SK-N-SH treated with all-trans-retinoic acid at 6 μM for 48 hours (cell line): ENCODE results near the gene DNAH3.

ENCODE experiments used
- ATAC-seq: fragments of 200-7000 bp; cut with Tn5 transposase; 3 replicates; pipeline ENCODE4 v1.9.1; 2020; ENCODE audit warnings: mild to moderate bottlenecking, moderate library complexity
- ARNTL ChIP-seq: fragments of 450-650 bp; formaldehyde crosslinking; IDR thresholded peaks from 2 replicates; pipeline ENCODE4 v1.5.0; 2020; ENCODE audit warnings: low read depth, mild to moderate bottlenecking, moderate library complexity, borderline replicate concordance
- BACH2 ChIP-seq: fragments of 250-450 bp; sonication (Bioruptor Pico); IDR thresholded peaks from 2 replicates; pipeline ENCODE4 v1.9.0; 2021; ENCODE audit warnings: mild to moderate bottlenecking, borderline replicate concordance
- CSDC2 ChIP-seq: fragments of 250-450 bp; sonication (Bioruptor Pico); IDR thresholded peaks from 2 replicates; pipeline ENCODE4 v1.5.0; 2020; ENCODE audit warnings: mild to moderate bottlenecking, moderate library complexity
- ESRRG ChIP-seq: fragments of 250-450 bp; sonication (Bioruptor Pico); IDR thresholded peaks from 2 replicates; pipeline ENCODE4 v1.6.1; 2021; ENCODE audit warnings: mild to moderate bottlenecking
- GLIS3 ChIP-seq: fragments of 250-450 bp; sonication (Bioruptor Pico); IDR thresholded peaks from 2 replicates; pipeline ENCODE4 v1.5.0; 2020; ENCODE audit warnings: mild to moderate bottlenecking, moderate library complexity
- ISL1 ChIP-seq: fragments of 250-450 bp; sonication (Bioruptor Pico); IDR thresholded peaks from 2 replicates; pipeline ENCODE4 v2.1.2; 2022; ENCODE audit warnings: mild to moderate bottlenecking, moderate library complexity
- PPARA ChIP-seq: fragments of 250-450 bp; sonication (Bioruptor Pico); IDR thresholded peaks from 2 replicates; pipeline ENCODE4 v1.5.0; 2020; ENCODE audit warnings: mild to moderate bottlenecking, borderline replicate concordance
- RARB ChIP-seq: fragments of 250-450 bp; sonication (Bioruptor Pico); IDR thresholded peaks from 2 replicates; pipeline ENCODE4 v1.8.0; 2021; ENCODE audit warnings: mild to moderate bottlenecking, moderate library complexity
- SNAI2 ChIP-seq: fragments of 250-450 bp; sonication (Bioruptor Pico); IDR thresholded peaks from 2 replicates; pipeline ENCODE4 v1.5.0; 2020; ENCODE audit warnings: mild to moderate bottlenecking, moderate library complexity
- TCF4 ChIP-seq: fragments of 250-450 bp; sonication (Bioruptor Pico); IDR thresholded peaks from 2 replicates; pipeline ENCODE4 v1.8.0; 2021; ENCODE audit warnings: mild to moderate bottlenecking, moderate library complexity, borderline replicate concordance
- TOX ChIP-seq: fragments of 250-450 bp; sonication (Bioruptor Pico); IDR thresholded peaks from 2 replicates; pipeline ENCODE4 v1.8.0; 2021; ENCODE audit warnings: mild to moderate bottlenecking, moderate library complexity, borderline replicate concordance
- ZC3H10 ChIP-seq: fragments of 250-450 bp; sonication (Bioruptor Pico); IDR thresholded peaks from 2 replicates; pipeline ENCODE4 v1.5.1; 2021; ENCODE audit warnings: mild to moderate bottlenecking, moderate library complexity
- ZFP3 ChIP-seq: fragments of 250-450 bp; sonication (Bioruptor Pico); IDR thresholded peaks from 2 replicates; pipeline ENCODE4 v1.5.0; 2020; ENCODE audit warnings: mild to moderate bottlenecking, moderate library complexity
- ZFP30 ChIP-seq: fragments of 450-650 bp; formaldehyde crosslinking; IDR thresholded peaks from 2 replicates; pipeline ENCODE4 v1.5.0; 2022; ENCODE audit warnings: mild to moderate bottlenecking, moderate library complexity
- ZNF70 ChIP-seq: fragments of 450-650 bp; formaldehyde crosslinking; IDR thresholded peaks from 2 replicates; pipeline ENCODE4 v1.5.0; 2020; ENCODE audit warnings: mild to moderate bottlenecking, moderate library complexity
- ZNF8 ChIP-seq: fragments of 450-650 bp; formaldehyde crosslinking; IDR thresholded peaks from 2 replicates; pipeline ENCODE4 v1.5.0; 2020; ENCODE audit warnings: mild to moderate bottlenecking, moderate library complexity
- TF ChIP-seq, protein P1 (sequence below): fragments of 250-450 bp; sonication (Bioruptor Pico); IDR thresholded peaks from 2 replicates; pipeline ENCODE4 v1.5.1; 2020; ENCODE audit warnings: low read depth, mild to moderate bottlenecking, moderate library complexity
- TF ChIP-seq, protein P2 (sequence below): fragments of 250-450 bp; sonication (Bioruptor Pico); IDR thresholded peaks from 2 replicates; pipeline ENCODE4 v1.5.1; 2021; ENCODE audit warnings: mild to moderate bottlenecking, moderate library complexity
- TF ChIP-seq, protein P3 (sequence below): fragments of 250-450 bp; sonication (Bioruptor Pico); IDR thresholded peaks from 2 replicates; pipeline ENCODE4 v1.5.0; 2020; ENCODE audit warnings: mild to moderate bottlenecking, moderate library complexity
- TF ChIP-seq, protein P4 (sequence below): fragments of 250-450 bp; sonication (Bioruptor Pico); IDR thresholded peaks from 2 replicates; pipeline ENCODE4 v1.8.0; 2020; ENCODE audit warnings: mild to moderate bottlenecking, moderate library complexity, borderline replicate concordance

DNAH3 gene

DNA sequence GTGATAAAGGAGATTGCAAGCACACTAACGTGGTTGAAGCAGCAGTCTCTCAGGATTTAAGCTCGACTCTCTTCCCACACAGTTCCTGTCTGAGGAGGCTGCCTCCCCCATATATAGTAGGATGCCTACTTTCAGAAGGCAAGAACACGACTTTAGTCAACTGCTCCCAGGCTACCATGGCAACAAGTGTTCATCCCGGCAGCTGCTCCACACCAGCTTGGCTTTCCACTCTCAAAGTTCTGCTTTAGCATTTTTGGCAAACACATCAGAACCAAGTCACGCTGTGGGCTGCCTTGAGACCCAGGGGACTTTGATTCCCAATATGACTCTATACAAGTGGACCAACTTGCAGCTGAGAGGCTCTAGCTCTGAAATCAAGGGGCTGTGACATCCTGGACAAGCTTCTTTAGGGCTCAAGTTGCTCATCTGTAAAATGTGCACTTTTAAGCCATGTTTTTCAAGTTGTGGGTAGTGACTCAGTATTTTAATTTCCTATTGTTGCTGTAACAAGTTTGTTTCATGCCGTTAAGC is 44.2 kb upstream of the DNAH3 start:
- no peak for ATAC-seq
- TF ChIP-seq ZNF8 (CRISPR knock-in tag) (no peak), BACH2 (CRISPR knock-in tag) (no peak), GLIS3 (no peak), PPARA (CRISPR knock-in tag) (no peak), ESRRG (CRISPR knock-in tag) (no peak), ISL1 (no peak), ZFP3 (CRISPR knock-in tag) (no peak), TCF4 (CRISPR knock-in tag) (no peak), ZC3H10 (no peak)
- TF ChIP-seq, protein P1, sequence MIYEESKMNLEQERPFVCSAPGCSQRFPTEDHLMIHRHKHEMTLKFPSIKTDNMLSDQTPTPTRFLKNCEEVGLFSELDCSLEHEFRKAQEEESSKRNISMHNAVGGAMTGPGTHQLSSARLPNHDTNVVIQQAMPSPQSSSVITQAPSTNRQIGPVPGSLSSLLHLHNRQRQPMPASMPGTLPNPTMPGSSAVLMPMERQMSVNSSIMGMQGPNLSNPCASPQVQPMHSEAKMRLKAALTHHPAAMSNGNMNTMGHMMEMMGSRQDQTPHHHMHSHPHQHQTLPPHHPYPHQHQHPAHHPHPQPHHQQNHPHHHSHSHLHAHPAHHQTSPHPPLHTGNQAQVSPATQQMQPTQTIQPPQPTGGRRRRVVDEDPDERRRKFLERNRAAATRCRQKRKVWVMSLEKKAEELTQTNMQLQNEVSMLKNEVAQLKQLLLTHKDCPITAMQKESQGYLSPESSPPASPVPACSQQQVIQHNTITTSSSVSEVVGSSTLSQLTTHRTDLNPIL (CRISPR knock-in tag), result no peak
- TF ChIP-seq, protein P2, sequence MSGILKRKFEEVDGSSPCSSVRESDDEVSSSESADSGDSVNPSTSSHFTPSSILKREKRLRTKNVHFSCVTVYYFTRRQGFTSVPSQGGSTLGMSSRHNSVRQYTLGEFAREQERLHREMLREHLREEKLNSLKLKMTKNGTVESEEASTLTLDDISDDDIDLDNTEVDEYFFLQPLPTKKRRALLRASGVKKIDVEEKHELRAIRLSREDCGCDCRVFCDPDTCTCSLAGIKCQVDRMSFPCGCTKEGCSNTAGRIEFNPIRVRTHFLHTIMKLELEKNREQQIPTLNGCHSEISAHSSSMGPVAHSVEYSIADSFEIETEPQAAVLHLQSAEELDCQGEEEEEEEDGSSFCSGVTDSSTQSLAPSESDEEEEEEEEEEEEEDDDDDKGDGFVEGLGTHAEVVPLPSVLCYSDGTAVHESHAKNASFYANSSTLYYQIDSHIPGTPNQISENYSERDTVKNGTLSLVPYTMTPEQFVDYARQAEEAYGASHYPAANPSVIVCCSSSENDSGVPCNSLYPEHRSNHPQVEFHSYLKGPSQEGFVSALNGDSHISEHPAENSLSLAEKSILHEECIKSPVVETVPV, result no peak
- TF ChIP-seq, all 23 proteins: peak for 0

DNA sequence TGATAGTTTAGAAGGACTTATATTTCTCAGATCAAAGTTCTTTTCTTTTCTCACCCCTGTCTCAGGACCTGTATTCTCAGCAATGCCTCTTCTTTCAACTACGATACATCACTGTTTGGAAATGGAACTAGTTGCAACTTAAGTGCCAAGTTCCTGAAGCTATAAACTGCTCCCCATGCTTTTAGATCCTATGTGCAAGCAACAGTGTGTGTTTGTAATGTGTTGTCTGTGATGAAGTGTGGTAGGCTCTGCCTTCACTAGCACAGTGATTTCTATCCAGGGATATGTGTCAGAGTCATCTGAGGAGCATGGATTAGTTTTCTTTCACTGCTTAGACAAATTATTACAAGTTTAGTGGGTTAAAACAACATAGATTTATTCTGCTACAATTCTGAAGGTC is 42.3 kb upstream of the DNAH3 start:
- ATAC-seq, result no peak
- TF ChIP-seq RARB, result no peak
- no peak for TF ChIP-seq PPARA (CRISPR knock-in tag)
- TF ChIP-seq GLIS3, result no peak
- TF ChIP-seq ZFP30 (CRISPR knock-in tag), result no peak
- TF ChIP-seq ESRRG (CRISPR knock-in tag), result no peak
- TF ChIP-seq ZNF70, result no peak
- TF ChIP-seq, protein P2, result no peak
- TF ChIP-seq ISL1, result no peak
- no peak for TF ChIP-seq TCF4 (CRISPR knock-in tag)
- no peak for TF ChIP-seq CSDC2 (CRISPR knock-in tag)
- TF ChIP-seq, protein P3, sequence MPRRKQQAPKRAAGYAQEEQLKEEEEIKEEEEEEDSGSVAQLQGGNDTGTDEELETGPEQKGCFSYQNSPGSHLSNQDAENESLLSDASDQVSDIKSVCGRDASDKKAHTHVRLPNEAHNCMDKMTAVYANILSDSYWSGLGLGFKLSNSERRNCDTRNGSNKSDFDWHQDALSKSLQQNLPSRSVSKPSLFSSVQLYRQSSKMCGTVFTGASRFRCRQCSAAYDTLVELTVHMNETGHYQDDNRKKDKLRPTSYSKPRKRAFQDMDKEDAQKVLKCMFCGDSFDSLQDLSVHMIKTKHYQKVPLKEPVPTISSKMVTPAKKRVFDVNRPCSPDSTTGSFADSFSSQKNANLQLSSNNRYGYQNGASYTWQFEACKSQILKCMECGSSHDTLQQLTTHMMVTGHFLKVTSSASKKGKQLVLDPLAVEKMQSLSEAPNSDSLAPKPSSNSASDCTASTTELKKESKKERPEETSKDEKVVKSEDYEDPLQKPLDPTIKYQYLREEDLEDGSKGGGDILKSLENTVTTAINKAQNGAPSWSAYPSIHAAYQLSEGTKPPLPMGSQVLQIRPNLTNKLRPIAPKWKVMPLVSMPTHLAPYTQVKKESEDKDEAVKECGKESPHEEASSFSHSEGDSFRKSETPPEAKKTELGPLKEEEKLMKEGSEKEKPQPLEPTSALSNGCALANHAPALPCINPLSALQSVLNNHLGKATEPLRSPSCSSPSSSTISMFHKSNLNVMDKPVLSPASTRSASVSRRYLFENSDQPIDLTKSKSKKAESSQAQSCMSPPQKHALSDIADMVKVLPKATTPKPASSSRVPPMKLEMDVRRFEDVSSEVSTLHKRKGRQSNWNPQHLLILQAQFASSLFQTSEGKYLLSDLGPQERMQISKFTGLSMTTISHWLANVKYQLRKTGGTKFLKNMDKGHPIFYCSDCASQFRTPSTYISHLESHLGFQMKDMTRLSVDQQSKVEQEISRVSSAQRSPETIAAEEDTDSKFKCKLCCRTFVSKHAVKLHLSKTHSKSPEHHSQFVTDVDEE, result no peak
- TF ChIP-seq ZNF8 (CRISPR knock-in tag), result no peak
- TF ChIP-seq ARNTL (CRISPR knock-in tag), result no peak
- TF ChIP-seq ZFP3 (CRISPR knock-in tag), result no peak

DNA sequence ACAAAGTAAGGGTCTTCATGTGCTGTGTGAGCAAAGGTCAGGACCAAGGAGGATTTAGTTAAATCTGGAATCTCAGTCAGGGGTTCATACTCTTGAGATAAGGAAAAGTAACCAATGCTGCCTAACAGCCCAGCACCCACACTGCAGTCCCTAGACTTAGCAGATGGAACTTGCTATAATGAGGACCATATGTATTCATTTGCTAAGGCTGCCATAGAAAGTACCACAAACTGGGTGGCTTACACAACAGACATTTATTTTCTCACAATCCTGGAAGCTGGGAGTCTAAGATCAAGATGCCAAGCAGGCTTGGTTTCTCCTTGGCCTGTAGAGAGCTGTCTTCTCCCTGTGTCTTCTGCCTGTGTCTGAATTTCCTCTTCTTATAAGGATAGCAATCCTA is 40.0 kb upstream of the DNAH3 start:
- ATAC-seq, result peak; percentile 8; the same call in 1 of the 3 replicates
- TF ChIP-seq, protein P1 (CRISPR knock-in tag), result no peak
- TF ChIP-seq TCF4 (CRISPR knock-in tag), result peak; percentile 64

DNA sequence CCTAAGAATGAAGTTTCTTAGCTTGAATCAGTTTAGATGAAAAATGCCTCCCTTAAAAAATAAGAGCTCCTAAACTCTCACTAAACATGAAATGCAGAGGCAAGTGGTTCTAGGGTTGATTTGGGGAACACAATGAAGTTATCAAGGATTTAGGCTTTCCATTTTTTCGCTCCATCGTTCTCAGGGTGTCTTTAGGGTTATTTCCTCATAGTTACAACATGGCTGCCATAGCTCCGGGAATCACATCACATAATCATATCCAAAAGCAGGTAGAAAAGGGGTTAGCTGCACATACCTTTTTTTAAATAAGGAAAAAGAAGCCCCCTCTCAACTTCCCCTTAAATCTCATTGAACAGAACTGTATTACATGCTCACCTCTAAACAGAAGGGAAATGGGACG is 39.4 kb upstream of the DNAH3 start:
- TF ChIP-seq ZNF8 (CRISPR knock-in tag) (no peak), BACH2 (CRISPR knock-in tag) (no peak), ARNTL (CRISPR knock-in tag) (no peak), SNAI2 (CRISPR knock-in tag) (no peak), ESRRG (CRISPR knock-in tag) (no peak), GLIS3 (no peak), TOX (CRISPR knock-in tag) (no peak)
- TF ChIP-seq, protein P4, sequence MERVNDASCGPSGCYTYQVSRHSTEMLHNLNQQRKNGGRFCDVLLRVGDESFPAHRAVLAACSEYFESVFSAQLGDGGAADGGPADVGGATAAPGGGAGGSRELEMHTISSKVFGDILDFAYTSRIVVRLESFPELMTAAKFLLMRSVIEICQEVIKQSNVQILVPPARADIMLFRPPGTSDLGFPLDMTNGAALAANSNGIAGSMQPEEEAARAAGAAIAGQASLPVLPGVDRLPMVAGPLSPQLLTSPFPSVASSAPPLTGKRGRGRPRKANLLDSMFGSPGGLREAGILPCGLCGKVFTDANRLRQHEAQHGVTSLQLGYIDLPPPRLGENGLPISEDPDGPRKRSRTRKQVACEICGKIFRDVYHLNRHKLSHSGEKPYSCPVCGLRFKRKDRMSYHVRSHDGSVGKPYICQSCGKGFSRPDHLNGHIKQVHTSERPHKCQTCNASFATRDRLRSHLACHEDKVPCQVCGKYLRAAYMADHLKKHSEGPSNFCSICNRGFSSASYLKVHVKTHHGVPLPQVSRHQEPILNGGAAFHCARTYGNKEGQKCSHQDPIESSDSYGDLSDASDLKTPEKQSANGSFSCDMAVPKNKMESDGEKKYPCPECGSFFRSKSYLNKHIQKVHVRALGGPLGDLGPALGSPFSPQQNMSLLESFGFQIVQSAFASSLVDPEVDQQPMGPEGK (CRISPR knock-in tag), result no peak
- TF ChIP-seq, protein P1 (CRISPR knock-in tag), result no peak
- ATAC-seq, result no peak
